Cardiac fibroblast (primary cell): Measurements from ENCODE around the gene GOLM1.
"Not testable (repeated sequence)": the region's sequence is repeated elsewhere in the genome, so short reads cannot be mapped to it uniquely, and the experiment has no call there.

Source experiments
- DNase-seq, 2 donors: peaks; one replicate each; pipeline versions ENCODE4 v3.0.0 to v3.0.0-alpha.2; 2010; ENCODE audit warnings: low read depth in 2 of 2
- H3K4me3 ChIP-seq, 2 donors: replicated peaks in 1 of 2; 1 replicate in 1 of 2; 2 replicates in 1 of 2; pipeline ENCODE4 v1.5.1; 2011; ENCODE audit warnings: low read depth in 2 of 2, low read length in 2 of 2, mild to moderate bottlenecking in 2 of 2, moderate library complexity in 1 of 2
- TF ChIP-seq, protein P1 (sequence below): IDR thresholded peaks from one replicate; pipeline ENCODE4 v1.5.1; 2011; ENCODE audit warnings: low read depth, mild to moderate bottlenecking, low read length, inconsistent platforms

The GOLM1 gene

DNA sequence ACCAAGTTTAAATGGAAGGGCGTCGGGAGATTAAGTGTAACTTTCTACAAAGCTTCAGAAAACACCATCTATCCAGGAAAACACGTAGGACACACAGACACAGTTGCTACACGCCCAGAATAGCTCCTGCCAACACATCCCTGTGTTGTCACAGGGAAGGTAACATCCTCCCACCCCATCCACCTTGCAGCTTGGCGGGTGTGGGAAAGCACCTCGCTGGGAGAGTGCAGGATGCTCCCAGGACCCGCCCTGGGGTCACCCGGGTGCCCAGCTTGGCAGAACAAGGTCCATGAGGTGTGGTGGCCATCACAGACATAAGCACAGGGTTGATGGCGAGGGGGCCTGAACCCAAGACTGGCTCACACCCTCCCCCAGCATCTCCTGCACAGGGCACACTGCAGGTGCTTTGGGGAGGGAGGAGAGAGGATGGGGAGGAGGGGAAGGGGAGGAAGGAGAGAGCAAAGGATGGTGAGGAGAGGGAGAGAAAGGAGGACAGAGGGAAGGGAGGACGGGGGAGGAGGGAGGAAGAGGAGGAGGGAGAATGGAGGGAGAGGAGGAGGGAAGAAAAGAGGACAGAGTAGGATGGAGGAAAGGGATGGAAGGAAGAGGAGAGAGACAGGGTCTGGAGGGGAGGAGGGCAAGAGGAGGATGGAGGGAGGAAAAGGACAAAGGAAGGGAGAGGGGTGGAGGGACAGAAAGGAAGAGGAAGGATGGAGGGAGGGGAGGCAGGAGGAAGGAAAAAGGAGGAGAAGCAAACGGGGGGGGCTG lies 37.2 kb downstream of the GOLM1 start:
- no peak overlapping the region for H3K4me3 ChIP-seq
- TF ChIP-seq, protein P1, sequence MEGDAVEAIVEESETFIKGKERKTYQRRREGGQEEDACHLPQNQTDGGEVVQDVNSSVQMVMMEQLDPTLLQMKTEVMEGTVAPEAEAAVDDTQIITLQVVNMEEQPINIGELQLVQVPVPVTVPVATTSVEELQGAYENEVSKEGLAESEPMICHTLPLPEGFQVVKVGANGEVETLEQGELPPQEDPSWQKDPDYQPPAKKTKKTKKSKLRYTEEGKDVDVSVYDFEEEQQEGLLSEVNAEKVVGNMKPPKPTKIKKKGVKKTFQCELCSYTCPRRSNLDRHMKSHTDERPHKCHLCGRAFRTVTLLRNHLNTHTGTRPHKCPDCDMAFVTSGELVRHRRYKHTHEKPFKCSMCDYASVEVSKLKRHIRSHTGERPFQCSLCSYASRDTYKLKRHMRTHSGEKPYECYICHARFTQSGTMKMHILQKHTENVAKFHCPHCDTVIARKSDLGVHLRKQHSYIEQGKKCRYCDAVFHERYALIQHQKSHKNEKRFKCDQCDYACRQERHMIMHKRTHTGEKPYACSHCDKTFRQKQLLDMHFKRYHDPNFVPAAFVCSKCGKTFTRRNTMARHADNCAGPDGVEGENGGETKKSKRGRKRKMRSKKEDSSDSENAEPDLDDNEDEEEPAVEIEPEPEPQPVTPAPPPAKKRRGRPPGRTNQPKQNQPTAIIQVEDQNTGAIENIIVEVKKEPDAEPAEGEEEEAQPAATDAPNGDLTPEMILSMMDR, result no peak

DNA sequence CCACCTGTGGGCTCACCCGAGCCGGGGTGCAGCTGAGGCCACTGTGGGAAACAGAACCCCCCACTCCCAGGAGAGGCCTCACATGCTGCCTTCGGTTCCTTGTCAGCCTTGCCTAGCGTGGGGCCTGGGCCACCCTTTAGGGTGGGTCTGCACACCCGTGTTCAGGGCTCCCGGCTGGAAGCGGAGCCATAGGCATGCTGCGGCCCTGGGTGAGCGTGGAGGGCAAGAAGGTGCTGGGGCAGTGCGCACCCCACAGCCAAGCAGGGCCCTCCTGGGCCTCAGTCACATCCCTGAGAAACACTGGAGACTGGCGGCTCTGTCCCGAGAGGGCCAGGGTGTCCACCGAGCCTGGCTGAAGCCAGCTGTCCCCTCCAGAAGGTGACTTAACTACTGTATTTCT lies 41.9 kb downstream of the GOLM1 start:
- H3K4me3 ChIP-seq, result no peak overlapping the region
- no peak for DNase-seq
- TF ChIP-seq, protein P1, result no peak

More for the DNA sequence above, 37.2 kb downstream of the GOLM1 start:
- no peak for DNase-seq

DNA sequence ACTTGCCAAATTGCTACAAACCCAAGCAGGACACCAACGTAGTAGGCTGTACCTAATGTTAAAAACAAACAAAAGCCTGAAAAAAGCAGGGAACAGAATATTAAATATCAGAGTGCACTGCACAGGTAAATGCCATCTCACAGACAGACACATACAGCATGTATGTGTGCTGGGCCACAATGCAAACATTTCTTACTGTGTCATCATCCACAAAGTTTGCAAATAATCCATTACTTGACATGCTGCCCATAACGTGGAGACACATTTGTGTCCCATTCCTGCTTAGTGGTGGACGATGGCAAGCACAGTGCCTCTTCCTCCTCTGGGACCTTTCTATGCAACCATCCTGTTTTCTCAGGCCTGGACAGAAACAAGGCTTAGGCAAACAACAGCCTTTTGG lies 44.7 kb downstream of the GOLM1 start:
- no peak for DNase-seq
- TF ChIP-seq, protein P1, result no peak
- no peak overlapping the region for H3K4me3 ChIP-seq

DNA sequence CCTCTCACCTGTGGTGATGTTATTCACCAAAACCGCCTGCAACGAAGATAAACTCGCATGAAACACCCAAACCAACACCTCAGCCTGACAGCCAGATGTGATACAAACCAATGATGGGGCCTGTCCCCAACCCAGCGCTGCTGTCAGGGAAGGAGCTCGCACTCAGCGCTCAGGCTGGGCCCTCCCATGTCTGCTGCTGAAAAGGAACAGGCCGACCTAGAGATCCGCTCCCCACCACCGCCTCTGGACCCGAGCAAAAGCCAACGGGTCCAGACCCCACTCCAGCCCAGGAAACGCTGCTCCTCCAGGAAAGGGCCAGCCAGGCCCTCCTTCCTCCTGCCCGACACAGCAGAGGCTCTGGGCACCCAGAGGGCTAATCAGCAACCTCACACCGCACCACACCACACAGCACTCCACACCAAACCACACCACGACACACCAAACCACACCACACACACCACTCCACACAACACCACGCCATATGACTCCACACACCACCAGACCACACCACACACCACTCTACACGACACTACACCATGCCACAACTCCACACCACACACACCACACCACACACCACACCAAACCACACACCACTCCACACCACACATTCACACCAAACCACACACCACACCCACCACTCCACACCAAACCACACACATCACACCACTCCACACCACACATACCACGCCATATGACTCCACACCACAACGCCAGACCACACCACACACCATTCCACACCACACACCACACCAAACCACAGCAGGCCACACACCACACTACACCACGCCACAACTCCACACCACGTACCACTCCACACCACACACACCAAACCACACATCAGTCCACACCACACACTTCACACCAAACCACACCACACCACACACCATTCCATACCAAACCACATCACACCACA lies 46.5 kb downstream of the GOLM1 start:
- DNase-seq, result no peak
- TF ChIP-seq, protein P1, result no peak
- H3K4me3 ChIP-seq, result no peak overlapping the region

DNA sequence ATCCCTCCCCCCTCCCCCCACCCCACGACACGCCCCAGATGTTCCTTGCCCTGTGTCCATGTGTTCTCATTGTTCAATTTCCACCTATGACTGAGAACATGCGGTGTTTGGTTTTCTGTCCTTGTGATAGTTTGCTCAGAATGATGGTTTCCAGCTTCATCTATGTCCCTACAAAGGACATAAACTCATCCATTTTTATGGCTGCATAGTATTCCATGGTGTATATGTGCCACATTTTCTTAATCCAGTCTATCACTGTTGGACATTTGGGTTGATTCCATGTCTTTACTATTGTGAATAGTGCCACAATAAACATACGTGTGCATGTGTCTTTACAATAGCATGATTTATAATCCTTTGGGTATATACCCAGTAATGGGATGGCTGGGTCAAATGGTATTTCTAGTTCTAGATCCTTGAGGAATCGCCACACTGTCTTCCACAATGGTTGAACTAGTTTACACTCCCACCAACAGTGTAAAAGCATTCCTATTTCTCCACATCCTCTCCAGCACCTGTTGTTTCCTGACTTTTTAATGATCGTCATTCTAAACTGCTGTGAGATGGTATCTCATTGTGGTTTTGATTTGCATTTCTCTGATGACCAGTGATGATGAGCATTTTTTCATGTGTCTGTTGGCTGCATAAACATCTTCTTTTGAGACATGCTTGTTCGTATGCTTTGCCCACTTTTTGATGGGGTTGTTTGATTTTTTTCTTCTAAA lies 51.2 kb downstream of the GOLM1 start:
- DNase-seq, H3K4me3 ChIP-seq: not testable (repeated sequence)

DNA sequence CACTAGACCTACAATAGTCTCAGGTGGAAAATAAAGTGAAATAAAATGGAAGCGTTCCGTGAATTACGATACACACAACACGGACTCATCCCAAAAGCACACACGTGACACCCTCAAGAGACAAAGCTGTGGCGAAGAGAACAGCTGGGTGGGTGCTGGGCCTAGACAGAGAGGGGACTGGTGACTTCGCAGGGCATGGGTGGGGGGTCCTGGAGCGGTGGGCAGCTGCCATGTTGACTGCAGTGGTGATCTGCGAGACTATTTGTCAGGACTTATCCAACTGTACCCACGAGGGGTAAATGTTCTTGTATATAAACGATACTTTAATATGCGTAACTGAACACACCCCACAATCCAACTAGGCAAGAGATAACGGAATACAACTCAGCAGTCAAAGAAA lies 52.0 kb downstream of the GOLM1 start:
- TF ChIP-seq, protein P1, result no peak
- DNase-seq, result no peak
- no peak overlapping the region for H3K4me3 ChIP-seq
